IPS-18c (cell line): Measurements from ENCODE around the gene NSD1.

Experiments used
- H3K4me3 ChIP-seq: 2 replicates; pipeline ENCODE4 v1.7.0; 2013; ENCODE audit warnings: low read depth, mild to moderate bottlenecking, low read length, moderate library complexity; ENCODE audit not compliant: insufficient read depth
- H3K9me3 ChIP-seq: one replicate; pipeline ENCODE4 v1.6.1; 2013; ENCODE audit warnings: mild to moderate bottlenecking, low read length, moderate library complexity; ENCODE audit not compliant: control insufficient read depth, insufficient read depth

The NSD1 gene

GRCh38 chr5:177186645-177187044, 53.1 kb downstream of the NSD1 start:
- Histone ChIP-seq H3K4me3 (no peak overlapping the region), H3K9me3 (no peaks in the 10 kb centered on the region)

- Histone ChIP-seq H3K9me3 (no peaks in the 10 kb centered on the region), H3K4me3 (no peak overlapping the region)
Observed at GRCh38 chr5:177188775-177189174, 55.2 kb downstream of the NSD1 start.

GRCh38 chr5:177189416-177189815, 55.8 kb downstream of the NSD1 start:
- no peak overlapping the region for H3K4me3 ChIP-seq
- H3K9me3 ChIP-seq = no peaks in the 10 kb centered on the region

GRCh38 chr5:177189965-177190364, 56.4 kb downstream of the NSD1 start:
- Histone ChIP-seq H3K4me3 (no peak overlapping the region), H3K9me3 (no peaks in the 10 kb centered on the region)

GRCh38 chr5:177194268-177194667, 60.7 kb downstream of the NSD1 start:
- Histone ChIP-seq H3K9me3 (no peaks in the 10 kb centered on the region), H3K4me3 (no peak overlapping the region)

- no peaks in the 10 kb centered on the region for H3K9me3 ChIP-seq
- H3K4me3 ChIP-seq = no peak overlapping the region
Observed at GRCh38 chr5:177195307-177195952, 61.9 kb downstream of the NSD1 start.

- Histone ChIP-seq H3K9me3 (no peaks in the 10 kb centered on the region), H3K4me3 (no peak overlapping the region)
Observed at GRCh38 chr5:177198738-177199137, 65.2 kb downstream of the NSD1 start.

GRCh38 chr5:177204281-177204680, 70.7 kb downstream of the NSD1 start:
- no peak overlapping the region for H3K4me3 ChIP-seq

GRCh38 chr5:177209610-177210009, 76.0 kb downstream of the NSD1 start:
- no peak overlapping the region for H3K4me3 ChIP-seq
- H3K9me3 ChIP-seq = no peaks in the 10 kb centered on the region

More at GRCh38 chr5:177204281-177204680, 70.7 kb downstream of the NSD1 start:
- no peaks in the 10 kb centered on the region for H3K9me3 ChIP-seq

- no peaks in the 10 kb centered on the region for H3K9me3 ChIP-seq
- no peak overlapping the region for H3K4me3 ChIP-seq
Observed at GRCh38 chr5:177212242-177212641, 78.7 kb downstream of the NSD1 start.

GRCh38 chr5:177220576-177220975, 87.0 kb downstream of the NSD1 start:
- Histone ChIP-seq H3K9me3 (no peaks in the 10 kb centered on the region), H3K4me3 (no peak overlapping the region)

- no peaks in the 10 kb centered on the region for H3K9me3 ChIP-seq
Observed at GRCh38 chr5:177222269-177222668, 88.7 kb downstream of the NSD1 start.

GRCh38 chr5:177225798-177226197, 92.2 kb downstream of the NSD1 start:
- no peak overlapping the region for H3K4me3 ChIP-seq

More at GRCh38 chr5:177222269-177222668, 88.7 kb downstream of the NSD1 start:
- no peak overlapping the region for H3K4me3 ChIP-seq

GRCh38 chr5:177226860-177227259, 93.3 kb downstream of the NSD1 start:
- Histone ChIP-seq H3K9me3 (no peaks in the 10 kb centered on the region), H3K4me3 (no peak overlapping the region)

More at GRCh38 chr5:177225798-177226197, 92.2 kb downstream of the NSD1 start:
- no peaks in the 10 kb centered on the region for H3K9me3 ChIP-seq

GRCh38 chr5:177228751-177229150, 95.2 kb downstream of the NSD1 start:
- Histone ChIP-seq H3K9me3 (no peaks in the 10 kb centered on the region), H3K4me3 (no peak overlapping the region)

GRCh38 chr5:177230660-177231059, 97.1 kb downstream of the NSD1 start:
- Histone ChIP-seq H3K4me3 (no peak overlapping the region), H3K9me3 (no peaks in the 10 kb centered on the region)

- no peak overlapping the region for H3K4me3 ChIP-seq
- no peaks in the 10 kb centered on the region for H3K9me3 ChIP-seq
Observed at GRCh38 chr5:177231479-177232250, 98.1 kb downstream of the NSD1 start.

GRCh38 chr5:177232358-177232757, 98.8 kb downstream of the NSD1 start:
- no peak overlapping the region for H3K4me3 ChIP-seq
- H3K9me3 ChIP-seq = no peaks in the 10 kb centered on the region
